ENCODE measurements around the gene WFIKKN2.

WFIKKN2 gene

DNA sequence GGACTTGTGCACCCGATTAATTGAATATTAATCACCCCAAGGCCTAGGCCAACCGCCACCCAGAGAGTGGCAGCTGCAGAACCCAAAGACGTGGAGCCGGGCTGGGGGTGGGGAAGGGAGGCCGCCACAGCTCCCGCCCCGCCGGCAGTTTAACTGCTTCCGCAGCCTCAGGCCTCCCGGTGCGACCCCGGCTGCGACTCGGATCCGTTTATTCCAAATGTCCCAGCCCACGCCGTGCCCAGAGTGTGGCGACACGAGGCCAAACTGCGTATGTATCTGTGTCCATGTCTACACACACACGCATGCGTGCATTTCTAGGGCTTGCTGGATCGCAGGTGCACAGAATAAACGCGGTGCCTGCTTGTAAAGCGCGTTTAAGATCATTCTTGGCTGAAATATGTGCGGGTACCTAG, 31.6 kb downstream of the WFIKKN2 start (continued):
- TF ChIP-seq ZNF670 (tag by site-specific recombination; IDR thresholded peaks at IDR 0.05; ENCODE audit: low read depth) (no peak), ZNF214 (tag by site-specific recombination; IDR thresholded peaks at IDR 0.05; ENCODE audit: borderline replicate concordance) (no peak), GFI1B (tag by site-specific recombination; IDR thresholded peaks at IDR 0.05) (0 out of 2 replicates have a peak, but pooled peaks have one; percentile 16), ZFP3 (tag by site-specific recombination; IDR thresholded peaks at IDR 0.05; ENCODE audit: low read depth) (no peak), ZNF776 (tag by site-specific recombination; IDR thresholded peaks at IDR 0.05; ENCODE audit: borderline replicate concordance) (no peak), WT1 (tag by site-specific recombination; IDR thresholded peaks at IDR 0.05) (0 out of 2 replicates have a peak, but pooled peaks have one; percentile 49), BCL11A (tag by site-specific recombination; IDR thresholded peaks at IDR 0.05; ENCODE audit: low read depth) (no peak), MYNN (tag by site-specific recombination; IDR thresholded peaks at IDR 0.05; ENCODE audit: borderline replicate concordance) (no peak; the same call in 1 of the 2 replicates), OSR2 (tag by site-specific recombination; IDR thresholded peaks at IDR 0.05) (peak; percentile 38), ZNF585B (tag by site-specific recombination; IDR thresholded peaks at IDR 0.05) (0 out of 2 replicates have a peak, but pooled peaks have one; percentile 1)
- TF ChIP-seq, protein P1, sequence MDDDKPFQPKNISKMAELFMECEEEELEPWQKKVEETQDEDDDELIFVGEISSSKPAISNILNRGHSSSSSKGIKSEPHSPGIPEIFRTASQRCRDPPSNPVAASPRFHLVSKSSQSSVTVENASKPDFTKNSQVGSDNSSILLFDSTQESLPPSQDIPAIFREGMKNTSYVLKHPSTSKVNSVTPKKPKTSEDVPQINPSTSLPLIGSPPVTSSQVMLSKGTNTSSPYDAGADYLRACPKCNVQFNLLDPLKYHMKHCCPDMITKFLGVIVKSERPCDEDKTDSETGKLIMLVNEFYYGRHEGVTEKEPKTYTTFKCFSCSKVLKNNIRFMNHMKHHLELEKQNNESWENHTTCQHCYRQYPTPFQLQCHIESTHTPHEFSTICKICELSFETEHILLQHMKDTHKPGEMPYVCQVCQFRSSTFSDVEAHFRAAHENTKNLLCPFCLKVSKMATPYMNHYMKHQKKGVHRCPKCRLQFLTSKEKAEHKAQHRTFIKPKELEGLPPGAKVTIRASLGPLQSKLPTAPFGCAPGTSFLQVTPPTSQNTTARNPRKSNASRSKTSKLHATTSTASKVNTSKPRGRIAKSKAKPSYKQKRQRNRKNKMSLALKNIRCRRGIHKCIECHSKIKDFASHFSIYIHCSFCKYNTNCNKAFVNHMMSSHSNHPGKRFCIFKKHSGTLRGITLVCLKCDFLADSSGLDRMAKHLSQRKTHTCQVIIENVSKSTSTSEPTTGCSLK (tag by site-specific recombination; IDR thresholded peaks at IDR 0.05): no peak
- TF ChIP-seq, protein P2, sequence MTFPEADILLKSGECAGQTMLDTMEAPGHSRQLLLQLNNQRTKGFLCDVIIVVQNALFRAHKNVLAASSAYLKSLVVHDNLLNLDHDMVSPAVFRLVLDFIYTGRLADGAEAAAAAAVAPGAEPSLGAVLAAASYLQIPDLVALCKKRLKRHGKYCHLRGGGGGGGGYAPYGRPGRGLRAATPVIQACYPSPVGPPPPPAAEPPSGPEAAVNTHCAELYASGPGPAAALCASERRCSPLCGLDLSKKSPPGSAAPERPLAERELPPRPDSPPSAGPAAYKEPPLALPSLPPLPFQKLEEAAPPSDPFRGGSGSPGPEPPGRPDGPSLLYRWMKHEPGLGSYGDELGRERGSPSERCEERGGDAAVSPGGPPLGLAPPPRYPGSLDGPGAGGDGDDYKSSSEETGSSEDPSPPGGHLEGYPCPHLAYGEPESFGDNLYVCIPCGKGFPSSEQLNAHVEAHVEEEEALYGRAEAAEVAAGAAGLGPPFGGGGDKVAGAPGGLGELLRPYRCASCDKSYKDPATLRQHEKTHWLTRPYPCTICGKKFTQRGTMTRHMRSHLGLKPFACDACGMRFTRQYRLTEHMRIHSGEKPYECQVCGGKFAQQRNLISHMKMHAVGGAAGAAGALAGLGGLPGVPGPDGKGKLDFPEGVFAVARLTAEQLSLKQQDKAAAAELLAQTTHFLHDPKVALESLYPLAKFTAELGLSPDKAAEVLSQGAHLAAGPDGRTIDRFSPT (tag by site-specific recombination; IDR thresholded peaks at IDR 0.05): peak; percentile 66; the same call in 1 of the 2 replicates

DNA sequence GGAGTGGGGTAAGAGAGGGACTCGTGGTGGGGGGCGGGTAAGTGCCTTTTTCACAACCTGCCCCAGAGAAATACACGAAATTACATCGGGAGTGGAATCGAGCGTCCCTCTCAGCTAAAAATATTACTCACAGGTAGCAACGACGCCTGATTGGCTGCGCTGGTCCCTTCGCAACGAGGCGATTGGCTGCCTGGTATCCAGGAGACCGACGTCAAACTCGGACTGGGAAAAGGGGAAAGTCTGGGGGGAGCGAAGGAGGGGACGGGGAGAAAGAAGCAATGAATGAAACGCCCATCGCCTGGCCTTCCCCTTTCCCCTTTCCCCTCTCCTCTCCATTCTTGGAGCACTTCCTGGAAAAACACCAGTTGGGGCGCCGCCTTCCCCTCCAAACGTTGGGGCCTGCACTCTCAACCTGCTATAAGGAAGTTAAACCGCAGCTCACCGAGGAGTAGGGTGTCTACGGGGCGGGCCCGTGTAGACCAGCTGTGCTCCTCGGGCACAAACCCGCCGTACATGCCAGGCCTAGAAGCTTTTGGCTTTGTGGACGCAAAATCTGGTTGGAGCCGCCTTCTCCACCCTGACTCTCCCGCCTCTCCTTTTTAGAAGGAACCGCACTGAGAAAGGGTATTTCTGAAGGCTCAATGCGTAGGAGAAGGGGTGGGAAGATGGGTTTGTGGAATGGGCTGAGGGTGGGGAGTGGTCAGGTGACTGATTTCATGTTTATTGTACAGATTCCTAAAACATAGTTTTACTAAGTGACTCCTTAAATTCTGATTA, 32.2 kb downstream of the WFIKKN2 start:
- CTCF ChIA-PET: interaction anchor here (0.5 to 5.7 kb wide), 9 partner anchors 10 to 363 kb away, joined by 3 to 35 read pairs (median 5); no protein-coding TSS in a partner anchor
- H3K9me3 ChIP-seq (ENCODE audit: control insufficient read depth, insufficient read depth, low read depth, low read length): no peaks in the 10 kb centered on the region
- H3K36me3 ChIP-seq (ENCODE audit: control insufficient read depth in 2 of 2, insufficient read depth in 1 of 2, low read length in 2 of 2): peaks cover 13 to 17% of the 10 kb centered on the region in 2 experiments; a peak in 2 of 3 replicates
- peak overlapping the region; percentile 99 for H3K27ac ChIP-seq (ENCODE audit: extremely low read depth, low read depth, low read length)
- peaks cover 23% of the 10 kb centered on the region for H3K4me1 ChIP-seq (ENCODE audit: control insufficient read depth, insufficient read depth, low read length)
- H3K4me3 ChIP-seq (ENCODE audit: low read depth, low read length): peak overlapping the region; percentile 49
- POLR2A ChIA-PET: interaction anchor here (1.0 to 4.0 kb wide), 30 partner anchors 9 to 470 kb away, joined by 3 to 106 read pairs (median 12); partner anchors contain the start of genes LRRC59, LUC7L3 and SPAG9
- TF ChIP-seq, protein P1 (tag by site-specific recombination; IDR thresholded peaks at IDR 0.05): no peak
- TF ChIP-seq ZNF626 (tag by site-specific recombination; IDR thresholded peaks at IDR 0.05) (no peak), ZBTB48 (tag by site-specific recombination; IDR thresholded peaks at IDR 0.05) (no peak), ZXDB (tag by site-specific recombination; IDR thresholded peaks at IDR 0.05) (peak; percentile 92), ZNF830 (tag by site-specific recombination; IDR thresholded peaks at IDR 0.05; ENCODE audit: low read depth) (no peak), ZNF157 (tag by site-specific recombination; IDR thresholded peaks at IDR 0.05) (no peak), ZBTB20 (tag by site-specific recombination; IDR thresholded peaks at IDR 0.05) (peak; percentile 91), GLI2 (tag by site-specific recombination; IDR thresholded peaks at IDR 0.05; ENCODE audit: borderline replicate concordance, low read depth) (no peak), ZNF221 (tag by site-specific recombination; IDR thresholded peaks at IDR 0.05; ENCODE audit: borderline replicate concordance) (no peak), ZNF701 (tag by site-specific recombination; IDR thresholded peaks at IDR 0.05) (no peak), GLIS2 (tag by site-specific recombination; IDR thresholded peaks at IDR 0.05) (no peak), ZNF549 (tag by site-specific recombination; IDR thresholded peaks at IDR 0.05) (no peak), ZNF629 (tag by site-specific recombination; IDR thresholded peaks at IDR 0.05) (peak; percentile 80)
- TF ChIP-seq, protein P3, sequence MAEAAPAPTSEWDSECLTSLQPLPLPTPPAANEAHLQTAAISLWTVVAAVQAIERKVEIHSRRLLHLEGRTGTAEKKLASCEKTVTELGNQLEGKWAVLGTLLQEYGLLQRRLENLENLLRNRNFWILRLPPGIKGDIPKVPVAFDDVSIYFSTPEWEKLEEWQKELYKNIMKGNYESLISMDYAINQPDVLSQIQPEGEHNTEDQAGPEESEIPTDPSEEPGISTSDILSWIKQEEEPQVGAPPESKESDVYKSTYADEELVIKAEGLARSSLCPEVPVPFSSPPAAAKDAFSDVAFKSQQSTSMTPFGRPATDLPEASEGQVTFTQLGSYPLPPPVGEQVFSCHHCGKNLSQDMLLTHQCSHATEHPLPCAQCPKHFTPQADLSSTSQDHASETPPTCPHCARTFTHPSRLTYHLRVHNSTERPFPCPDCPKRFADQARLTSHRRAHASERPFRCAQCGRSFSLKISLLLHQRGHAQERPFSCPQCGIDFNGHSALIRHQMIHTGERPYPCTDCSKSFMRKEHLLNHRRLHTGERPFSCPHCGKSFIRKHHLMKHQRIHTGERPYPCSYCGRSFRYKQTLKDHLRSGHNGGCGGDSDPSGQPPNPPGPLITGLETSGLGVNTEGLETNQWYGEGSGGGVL (tag by site-specific recombination; IDR thresholded peaks at IDR 0.05): peak; percentile 91
- TF ChIP-seq, protein P4, sequence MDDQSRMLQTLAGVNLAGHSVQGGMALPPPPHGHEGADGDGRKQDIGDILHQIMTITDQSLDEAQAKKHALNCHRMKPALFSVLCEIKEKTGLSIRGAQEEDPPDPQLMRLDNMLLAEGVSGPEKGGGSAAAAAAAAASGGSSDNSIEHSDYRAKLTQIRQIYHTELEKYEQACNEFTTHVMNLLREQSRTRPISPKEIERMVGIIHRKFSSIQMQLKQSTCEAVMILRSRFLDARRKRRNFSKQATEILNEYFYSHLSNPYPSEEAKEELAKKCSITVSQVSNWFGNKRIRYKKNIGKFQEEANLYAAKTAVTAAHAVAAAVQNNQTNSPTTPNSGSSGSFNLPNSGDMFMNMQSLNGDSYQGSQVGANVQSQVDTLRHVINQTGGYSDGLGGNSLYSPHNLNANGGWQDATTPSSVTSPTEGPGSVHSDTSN (CRISPR knock-in tag; IDR thresholded peaks at IDR 0.05): no peak

Data from HEK293 (cell line).